Stimulated activated CD8-positive, alpha-beta memory T cell treated with anti-CD3 and anti-CD28 coated beads, Interleukin-7, amount 100 ng/mL, for 24 hours (primary cell): ENCODE measurements around the gene SSB.
A peak's percentile ranks its signal among the peaks of the same experiment; 100 is the strongest.
"Not testable (repeated sequence)": the region's sequence is repeated elsewhere in the genome, so short reads cannot be mapped to it uniquely, and the experiment has no call there.

Experiments used
- DNase-seq: peaks from one replicate; pipeline ENCODE4 v3.0.0-alpha.2; 2020; ENCODE audit warnings: low read depth

SSB gene

DNA sequence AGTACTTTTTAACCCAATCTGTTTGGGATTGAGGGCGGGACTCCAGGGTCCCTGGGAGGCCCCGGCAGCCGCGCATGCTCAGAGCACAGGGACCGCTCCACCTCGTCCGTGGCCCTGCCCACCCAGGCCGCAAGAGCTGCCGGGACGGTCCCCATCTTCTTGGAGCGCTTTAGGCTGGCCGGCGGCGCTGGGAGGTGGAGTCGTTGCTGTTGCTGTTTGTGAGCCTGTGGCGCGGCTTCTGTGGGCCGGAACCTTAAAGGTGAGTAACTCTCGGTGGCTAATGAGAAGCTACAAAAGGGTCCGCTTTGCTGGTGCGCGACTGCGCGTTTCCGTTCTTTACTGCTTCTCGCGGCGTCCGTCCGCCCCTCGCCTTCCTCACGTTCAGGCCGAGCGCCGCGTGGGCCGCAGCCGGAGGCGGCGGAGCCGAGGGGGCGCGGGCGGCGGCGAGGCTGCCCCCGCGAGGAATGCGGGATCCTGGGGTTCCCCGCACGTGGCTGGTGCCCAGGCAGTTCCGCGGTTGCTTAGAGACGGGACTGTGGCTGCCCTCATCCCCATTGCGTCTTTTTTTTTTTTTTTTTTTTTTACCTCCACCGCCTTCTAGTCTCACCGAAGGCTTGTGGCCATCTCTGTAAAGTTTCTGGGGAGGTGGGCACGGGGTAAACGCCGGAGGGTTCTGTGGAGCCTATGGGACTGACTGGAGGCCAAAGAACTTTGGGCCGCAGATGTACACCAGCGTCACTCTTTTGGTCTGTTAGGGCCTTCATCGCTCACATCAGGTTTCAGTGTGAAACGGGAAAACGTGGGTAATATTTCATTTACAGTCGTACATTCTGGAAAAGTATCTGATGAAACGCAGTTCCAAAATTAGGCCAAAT, at the start of gene SSB:
SSB (plus strand) TSS at position 154 of the 875 bp plus-strand sequence. CDS start 2,090 bp downstream, outside the sequence.
- DNase-seq = peak; percentile 84

DNA sequence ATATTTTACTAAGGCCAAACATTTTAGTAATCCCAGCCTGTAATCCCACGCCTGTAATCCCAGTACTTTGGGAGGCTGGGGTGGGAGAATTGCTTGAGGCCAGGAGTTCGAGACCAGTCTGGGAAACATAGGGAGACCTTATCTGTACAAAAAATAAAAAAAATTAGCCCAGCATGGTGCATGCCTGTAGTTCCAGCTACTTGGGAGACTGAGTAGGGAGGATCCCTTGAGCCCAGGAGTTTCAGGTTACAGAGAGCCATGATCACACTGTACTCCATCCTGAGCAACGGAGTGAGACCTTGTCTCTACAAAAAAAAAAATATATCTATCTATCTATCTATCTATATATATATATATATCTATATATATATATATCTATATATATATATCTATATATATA, 45.9 kb upstream of the SSB start:
- DNase-seq = no peak

DNA sequence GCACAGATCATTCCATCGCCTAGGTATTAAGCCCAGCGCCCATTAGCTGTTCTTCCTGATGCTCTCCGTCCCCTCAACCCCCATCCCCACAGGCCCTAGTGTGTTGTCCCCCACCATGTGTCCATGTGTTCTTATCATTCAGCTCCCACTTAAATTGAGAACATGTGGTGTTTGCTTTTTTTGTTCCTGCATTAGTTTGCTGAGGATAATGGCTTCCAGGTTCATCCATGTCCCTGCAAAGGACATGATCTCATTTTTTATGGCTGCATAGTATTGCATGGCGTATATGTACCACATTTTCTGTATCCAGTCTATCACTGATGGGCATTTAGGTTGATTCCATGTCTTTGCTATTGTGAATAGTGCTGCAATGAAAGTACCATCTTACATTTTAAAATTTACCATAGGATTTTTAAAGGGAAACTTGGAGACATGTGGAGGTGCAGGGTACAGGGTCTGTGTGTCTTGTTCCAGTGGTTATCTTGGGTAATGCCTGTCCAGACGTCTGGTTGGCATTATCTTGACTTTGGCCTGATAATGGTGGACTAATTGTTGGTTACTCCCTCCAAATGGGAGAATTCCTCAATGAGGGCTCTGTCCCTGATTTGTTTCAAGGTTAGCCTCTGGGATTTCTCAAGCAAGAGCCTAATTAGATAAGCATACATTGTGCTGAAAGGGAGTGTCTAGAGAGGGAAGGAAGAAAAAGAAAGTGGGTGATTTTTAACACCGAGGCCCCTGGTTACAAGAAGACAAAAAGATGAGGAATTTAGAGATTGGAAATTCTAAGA, 43.4 kb upstream of the SSB start:
- no peak for DNase-seq

DNA sequence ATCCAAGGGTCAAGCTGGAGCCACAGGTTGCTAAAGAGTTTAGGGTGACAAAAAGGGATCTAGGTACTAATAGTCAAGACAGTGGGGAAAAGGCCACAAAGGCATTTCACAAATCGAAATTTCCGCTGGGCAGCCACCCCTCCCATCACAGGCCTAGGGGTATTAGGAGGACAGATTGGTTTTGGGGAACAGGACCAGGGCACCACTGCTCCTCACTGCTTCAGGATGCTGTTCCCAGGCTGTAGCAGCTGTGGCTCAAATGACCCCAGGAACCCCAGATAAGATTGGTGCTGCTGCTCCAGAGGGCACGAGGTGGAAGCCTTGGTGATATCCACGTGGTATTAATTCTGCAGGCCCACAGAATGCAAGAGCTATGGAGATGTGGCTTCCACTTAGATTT, 42.3 kb upstream of the SSB start:
- no peak for DNase-seq

DNA sequence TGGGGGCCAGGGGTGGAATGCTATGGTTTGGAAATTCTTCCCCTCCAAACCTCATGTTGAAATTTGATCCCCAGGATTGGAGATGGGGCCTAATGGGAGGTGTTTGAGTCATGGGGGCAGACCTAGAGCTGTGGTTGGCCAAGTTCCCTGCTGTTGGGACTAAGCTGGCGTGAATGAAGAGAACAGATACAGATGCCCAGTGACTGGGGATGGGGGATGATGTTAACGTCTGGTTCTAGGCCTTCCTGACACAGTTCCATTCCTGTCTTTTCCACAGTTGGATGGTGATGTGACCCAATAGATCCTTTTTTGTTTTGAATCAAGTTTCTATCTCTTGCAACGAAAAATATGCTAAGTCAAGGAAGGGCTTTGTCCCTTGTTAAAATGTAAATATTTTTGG, 41.3 kb upstream of the SSB start:
- DNase-seq = no peak

DNA sequence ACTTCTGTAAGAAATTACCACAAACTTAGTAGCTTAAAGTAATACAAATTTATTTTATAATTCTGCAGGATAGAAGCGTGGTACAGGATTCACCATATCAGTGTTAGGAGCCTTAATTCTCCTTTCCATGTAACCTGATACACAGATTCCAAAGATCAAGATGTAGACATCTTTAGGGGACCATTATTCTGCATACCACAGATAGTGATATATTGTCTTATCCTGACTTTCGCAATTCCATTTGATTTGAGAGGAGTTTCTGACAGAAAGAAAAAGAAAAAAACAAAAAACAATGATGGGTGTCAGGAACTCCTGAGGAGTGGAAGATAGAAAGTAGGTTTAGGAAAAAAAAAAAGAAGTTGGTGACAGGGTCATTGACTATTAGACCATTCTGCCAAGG, 40.9 kb upstream of the SSB start:
- no peak for DNase-seq

DNA sequence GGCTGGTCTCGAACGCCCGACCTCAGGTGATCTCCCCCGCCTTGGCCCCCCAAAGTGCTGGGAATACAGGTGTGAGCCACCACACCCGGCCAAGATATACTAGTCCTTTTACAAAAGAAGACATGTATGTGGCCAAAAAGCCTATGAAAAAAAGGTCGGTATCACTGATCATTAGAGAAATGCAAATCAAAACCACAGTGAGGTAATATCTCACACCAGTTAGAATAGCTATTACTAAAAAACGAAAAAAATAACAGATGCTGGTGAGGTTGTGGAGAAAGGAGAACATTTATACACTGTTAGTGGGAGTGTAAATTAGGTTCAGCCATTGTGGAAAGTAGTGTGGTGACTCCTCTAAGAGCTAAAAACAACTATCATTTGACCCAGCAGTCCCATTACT, 38.7 kb upstream of the SSB start:
- no peak for DNase-seq

DNA sequence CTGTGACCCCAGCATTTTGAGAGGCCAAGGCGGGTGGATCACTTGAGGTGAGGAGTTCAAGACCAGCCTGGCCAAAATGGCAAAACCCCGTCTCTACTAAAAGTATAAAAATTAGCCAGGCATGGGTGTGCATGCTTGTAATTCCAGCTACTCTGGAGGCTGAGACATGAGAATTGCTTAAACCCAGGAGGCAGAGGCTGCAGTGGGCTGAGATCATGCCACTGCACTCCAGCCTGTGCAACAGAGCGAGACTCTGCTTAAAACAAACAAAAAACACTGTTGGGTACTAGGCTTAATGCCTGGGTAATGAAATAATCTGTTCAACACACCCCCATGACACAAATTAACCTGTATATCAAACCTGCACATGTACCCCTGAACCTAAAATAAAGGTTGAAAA, 37.9 kb upstream of the SSB start:
- not testable (repeated sequence) for DNase-seq

DNA sequence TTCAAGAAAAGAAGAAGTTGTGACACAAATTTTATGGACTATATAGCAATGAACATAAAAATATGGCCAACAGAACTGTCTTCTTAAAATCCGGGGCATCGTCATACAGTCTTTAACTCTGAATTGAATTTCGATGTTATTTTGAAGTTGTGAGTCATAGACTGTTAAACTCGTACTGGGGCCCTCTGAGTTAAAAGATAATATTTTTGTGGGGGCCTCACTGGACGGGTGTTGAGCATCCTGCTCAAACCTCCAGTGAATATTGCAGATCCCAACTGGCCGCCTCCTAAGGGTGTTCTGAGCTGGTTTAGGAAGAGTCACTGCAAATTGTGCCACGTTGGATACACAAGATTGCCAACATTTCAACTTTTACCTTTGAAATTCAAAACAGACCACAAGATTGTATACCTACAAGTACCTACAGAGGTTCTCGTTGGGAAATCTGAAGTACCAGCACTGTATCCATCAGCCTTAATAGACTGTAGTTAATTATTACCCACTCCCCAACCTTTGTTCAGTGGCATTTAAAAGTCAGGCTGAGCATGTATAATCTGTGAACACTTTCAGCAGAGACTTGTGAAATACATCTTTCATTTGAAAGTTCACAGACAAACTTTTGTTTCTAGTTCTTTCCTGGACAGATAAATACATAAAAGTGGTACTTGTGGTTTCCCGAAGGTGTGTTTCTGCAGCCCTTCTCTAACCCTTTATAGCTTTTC, 37.3 kb upstream of the SSB start:
- DNase-seq = no peak

DNA sequence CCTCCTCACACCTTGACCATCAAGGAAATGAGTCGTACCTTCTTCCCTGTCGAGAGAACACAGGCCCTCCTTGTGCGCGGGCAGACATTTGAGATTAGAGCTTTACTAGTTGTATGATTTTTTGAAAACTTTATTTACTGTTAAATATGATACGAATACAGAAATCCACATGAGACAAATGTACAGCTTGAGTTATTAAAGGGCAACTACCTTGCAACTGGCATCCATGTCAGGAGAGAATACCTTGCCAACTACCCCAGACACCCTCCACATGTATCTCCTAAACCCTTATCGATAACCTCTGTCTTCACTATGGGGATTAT, 36.7 kb upstream of the SSB start:
- no peak for DNase-seq

DNA sequence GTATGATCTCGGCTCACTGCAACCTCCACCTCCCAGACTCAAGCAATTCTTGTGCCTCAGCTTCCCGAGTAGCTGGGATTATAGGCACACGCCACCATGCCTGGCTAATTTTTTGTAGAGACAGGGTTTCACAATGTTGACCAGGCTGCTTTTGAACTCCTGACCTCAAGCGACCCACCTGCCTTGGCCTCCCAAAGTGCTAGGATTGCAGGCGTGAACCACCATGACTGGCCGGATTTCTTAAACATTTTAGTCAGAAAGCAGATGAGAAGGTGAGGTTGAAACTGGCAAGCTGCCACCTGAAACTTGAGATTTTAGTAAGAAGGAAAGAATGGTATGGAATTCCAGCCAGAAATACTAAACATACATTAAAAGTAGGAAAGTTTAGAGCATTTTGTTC, 33.1 kb upstream of the SSB start:
- DNase-seq = no peak

DNA sequence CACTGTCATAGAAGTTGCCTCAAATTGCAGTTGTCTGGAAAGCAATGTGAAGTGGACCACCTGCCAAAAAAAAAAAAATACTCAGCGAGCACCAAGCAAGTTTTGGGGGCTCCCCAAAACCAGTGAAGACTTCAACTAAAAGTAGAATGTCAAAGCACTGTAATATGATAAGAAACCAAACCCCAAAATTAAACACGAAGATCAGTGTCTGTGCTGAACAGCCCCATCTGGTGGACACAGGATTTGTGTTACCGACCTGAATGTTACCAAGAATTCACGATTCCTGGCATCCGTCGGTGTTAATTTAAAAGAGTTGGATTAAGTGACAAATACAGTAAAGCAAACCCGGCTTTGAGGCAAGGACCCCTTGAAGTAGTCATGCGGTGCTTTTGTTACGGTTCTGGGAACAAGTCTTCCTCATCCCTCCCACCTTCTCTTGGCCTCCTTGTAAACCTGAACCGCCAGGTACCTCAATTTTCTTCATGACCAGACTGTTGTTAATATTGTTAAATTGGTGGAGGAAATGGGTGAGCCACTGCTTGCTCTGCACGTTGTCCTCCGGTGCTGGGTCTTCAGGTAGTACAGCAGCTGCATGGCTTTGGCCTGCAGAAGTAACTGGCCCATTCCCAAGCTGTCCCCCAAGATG, 31.3 kb upstream of the SSB start:
- peak; percentile 16 for DNase-seq

DNA sequence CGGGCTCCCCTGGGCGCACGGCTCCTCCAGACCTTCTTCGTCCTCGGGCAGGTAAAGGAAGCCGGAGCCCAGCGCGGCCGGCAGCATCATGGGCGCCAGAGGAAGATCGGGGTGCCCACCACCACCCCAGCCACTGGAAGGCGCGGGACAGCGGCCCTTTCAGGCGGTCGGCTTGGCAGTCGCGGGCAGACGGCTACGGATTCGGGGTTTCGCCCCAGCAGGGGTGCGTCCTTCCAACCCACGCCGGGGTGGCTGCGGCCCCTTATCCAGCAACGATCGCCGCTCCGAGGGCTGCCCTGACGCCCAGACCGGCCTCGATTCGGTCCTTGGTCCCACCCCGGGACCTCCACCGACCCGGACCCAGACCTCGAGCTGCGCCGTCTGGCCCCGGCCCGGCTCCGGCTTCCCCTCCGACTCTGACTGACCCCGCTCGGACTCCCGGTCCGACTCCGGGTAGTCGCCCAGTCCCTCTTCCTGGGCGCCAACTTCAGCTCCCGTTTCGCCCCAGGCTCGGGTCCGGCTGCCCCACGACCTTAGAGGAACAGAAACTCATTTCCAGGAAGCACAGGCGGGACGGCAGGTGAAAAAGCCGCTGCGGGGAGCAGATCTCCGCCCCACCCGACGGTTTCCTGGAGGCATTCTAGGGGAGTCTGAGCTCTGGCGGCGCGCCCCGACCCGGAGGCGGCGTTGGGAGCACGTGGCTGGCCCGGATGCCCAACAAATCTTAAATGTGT, 30.2 kb upstream of the SSB start:
- no peak for DNase-seq

DNA sequence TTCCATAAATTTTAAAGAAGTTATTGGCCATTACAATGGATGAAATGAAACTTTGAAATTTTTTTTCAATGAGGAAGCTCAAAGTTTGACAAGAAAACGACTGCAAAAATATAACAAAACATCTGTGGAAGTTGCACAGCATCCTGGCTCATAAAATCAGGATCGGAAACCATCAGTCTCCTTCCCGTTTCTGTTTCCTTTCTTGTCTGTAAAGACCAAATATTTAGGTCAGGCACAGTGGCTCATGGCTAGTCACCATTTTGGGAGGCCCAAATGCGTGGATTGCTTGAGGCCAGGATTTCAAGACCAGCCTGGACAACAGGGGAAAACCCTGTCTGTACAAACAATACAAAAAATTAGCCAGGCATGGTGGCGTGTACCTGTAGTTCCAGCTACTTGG, 27.6 kb upstream of the SSB start:
- DNase-seq = no peak

DNA sequence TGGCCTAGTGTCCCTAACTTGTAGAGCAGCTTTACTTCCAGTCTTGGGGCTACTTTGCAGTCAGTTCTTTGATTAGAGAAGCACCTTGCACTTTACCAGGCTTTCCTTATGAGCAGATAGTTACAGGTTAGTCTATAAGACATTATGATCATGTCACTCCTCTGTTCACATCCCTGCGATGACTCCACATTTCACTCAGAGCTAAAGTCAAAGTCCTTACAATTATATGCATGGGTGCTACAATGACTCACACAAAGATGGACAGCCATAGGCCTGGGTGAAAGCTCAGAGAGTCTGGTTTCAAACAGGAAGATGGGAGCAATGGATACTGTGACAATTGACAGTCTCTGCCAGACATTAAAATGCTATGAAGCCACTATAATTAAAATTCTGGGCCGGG, 27.1 kb upstream of the SSB start:
- no peak for DNase-seq

DNA sequence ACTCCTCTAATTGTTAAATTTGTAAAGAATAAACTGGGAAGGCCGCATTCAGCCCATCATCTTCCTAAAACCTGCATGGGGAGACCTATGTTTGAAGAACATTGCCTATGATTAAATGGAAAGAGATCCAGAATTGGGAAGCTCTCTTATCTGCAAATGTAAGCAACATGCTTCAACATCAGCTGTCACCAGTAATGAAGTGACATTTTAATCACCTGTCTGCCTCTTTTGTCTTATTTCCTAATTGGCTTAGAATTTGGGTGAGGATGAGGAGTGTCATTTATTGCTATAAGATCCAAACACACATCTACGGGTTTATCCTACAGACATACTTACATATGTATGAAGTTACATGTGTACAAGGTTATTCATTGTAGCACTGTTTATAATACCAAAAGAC, 26.0 kb upstream of the SSB start:
- no peak for DNase-seq

DNA sequence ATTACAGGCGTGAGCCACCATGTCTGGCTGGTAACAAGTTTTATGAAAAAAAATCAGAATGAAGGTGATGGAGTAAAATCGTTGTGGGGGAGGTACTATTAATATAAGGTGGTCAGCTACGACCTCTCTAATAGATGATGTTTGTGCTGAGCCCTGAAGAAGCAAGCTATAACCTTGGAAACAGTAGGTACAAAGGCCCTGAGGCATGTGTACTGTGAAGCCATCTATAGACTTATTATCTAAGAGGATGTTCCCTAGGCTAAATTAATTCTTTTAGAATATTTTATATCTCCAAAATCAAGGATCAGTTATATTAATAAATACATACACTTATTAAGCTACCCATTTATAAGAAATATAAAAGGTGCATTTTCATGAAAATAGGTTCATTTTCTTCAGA, 23.3 kb upstream of the SSB start:
- DNase-seq = no peak

DNA sequence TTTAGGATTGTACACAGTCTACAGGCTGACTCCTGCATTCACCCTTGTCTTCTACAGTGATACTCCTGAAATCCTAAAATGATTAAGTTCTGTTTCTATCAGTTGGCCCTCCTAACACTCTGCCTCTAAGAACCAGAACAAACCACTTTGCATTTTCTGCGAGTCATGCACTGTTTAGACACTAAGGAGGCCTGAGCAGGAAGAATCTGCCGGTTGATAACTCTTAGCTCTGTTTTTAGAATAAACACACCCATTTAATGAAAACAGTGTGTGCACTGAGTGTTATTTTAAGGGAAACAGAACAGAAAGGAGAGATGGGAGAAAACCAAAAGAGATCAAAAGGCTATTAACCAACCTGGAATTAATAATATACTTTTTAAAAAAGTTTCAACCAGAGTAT, 22.9 kb upstream of the SSB start:
- no peak for DNase-seq

DNA sequence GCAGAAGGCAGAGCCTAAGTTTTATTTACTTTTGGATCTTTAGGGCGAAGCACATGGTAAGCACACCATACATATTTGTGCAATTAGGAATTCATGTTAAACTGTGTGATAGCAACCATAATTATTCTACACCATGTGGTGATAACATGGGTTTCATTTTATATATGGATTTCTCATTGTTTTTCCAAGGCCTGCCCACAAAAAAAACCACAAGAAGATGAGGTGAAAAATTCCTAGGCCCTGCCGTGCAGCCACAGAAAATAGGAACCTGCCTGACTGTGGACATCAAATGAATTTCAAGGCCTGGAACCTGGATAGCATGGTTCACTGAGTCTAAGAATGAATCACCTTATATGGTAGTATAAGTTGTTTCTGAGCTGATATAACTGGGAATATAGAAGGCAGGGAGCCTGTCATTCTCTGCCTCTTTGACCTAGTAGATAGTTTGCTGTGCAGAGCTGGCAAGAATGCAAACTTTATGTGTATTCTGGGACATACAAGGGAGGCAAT, 22.4 kb upstream of the SSB start:
- DNase-seq = no peak

DNA sequence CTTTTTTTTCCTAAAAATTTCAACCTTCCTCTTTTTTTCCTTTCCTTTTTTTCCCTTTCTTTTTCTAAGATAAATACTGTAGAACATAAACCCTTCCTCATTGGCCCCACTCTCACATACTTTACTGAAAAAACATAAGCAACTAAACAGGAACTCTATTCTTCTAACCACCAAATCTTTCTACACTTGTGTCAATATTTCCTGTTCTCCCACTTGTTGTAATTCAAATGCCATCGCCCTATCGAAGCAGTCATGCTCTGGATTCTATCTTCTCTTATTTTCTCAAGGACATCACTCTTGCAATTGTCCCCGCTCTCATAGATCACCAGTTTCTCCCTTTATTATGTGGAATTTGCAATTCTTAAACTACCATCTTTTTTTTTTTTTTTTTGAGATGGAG, 20.2 kb upstream of the SSB start:
- DNase-seq = no peak

DNA sequence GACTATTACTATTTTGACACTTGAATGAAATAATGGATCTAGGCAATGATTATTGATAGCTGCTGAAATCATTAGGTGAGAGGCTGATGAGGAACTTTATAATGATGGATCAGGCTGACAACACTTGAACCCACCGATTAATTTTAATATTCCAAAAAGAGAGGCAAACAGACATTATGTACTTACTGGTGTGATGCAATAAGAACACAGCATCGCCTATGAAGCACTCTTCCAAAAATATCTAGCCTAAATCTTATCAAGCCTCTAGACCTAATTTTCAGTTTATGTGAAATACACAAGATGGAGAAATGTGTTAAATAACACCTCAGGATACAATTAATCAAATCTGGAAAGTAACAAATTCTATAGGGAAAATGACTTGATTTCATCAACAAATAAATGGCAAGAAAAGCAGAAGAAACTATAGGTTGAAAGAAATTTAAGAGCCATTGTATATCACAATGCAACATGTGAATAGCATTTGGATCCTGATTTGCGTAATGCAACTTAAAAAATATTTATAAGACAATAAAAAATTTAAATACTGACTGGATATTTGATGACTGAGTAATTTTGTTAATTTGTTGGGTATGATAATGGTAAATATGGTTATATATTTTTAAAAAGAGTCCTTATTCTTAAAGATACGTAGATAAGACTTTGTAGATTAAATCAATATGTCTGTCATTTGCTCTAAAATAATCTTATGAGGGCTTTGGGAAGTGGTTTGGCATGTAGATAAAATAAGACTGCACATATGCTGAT, 17.2 kb upstream of the SSB start:
- DNase-seq = no peak
